NK-92 treated with Interleukin-12 subunit alpha and Interleukin-12 subunit beta, amount 100 ng/mL, for 24 hours (cell line): ENCODE measurements around the gene GSC.
"Not testable (repeated sequence)": the region's sequence is repeated elsewhere in the genome, so short reads cannot be mapped to it uniquely, and the experiment has no call there.

Experiments used
- DNase-seq: peaks from one replicate; lab custom pipeline; 2025; lab: John Stamatoyannopoulos, UW

Gene GSC

GRCh38 chr14:94746131-94746530 lies 23.8 kb downstream of the GSC start:
- DNase-seq, result no peak

DNA sequence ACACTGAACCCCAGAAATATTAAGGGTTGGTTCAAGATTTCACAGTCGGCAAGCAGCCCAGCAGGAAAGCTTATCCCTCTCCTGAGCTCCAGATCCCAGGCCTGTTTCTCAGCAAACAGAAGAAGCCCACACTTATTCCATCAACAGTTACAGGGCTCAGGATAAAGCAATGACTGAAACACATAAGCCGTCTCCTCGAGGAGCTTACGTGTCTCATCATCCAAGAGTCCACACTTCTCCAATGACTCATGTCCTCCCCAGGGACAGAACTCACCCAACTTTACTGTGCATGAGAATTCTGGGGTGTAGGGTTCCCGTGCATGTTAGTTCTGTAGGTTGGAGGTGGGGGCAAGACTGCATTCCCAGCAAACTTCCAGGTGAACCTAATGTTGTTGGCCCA lies 31.2 kb downstream of the GSC start:
- no peak for DNase-seq

GRCh38 chr14:94738097-94738496 lies 31.8 kb downstream of the GSC start:
- no peak for DNase-seq

- DNase-seq, result no peak
These were observed 41.0 kb downstream of the GSC start for GRCh38 chr14:94728950-94729349.

GRCh38 chr14:94728440-94728839 lies 41.5 kb downstream of the GSC start:
- not testable (repeated sequence) for DNase-seq

- not testable (repeated sequence) for DNase-seq
These were observed 43.3 kb downstream of the GSC start for GRCh38 chr14:94726649-94727048.

GRCh38 chr14:94724993-94725392 lies 44.9 kb downstream of the GSC start:
- no peak for DNase-seq

DNA sequence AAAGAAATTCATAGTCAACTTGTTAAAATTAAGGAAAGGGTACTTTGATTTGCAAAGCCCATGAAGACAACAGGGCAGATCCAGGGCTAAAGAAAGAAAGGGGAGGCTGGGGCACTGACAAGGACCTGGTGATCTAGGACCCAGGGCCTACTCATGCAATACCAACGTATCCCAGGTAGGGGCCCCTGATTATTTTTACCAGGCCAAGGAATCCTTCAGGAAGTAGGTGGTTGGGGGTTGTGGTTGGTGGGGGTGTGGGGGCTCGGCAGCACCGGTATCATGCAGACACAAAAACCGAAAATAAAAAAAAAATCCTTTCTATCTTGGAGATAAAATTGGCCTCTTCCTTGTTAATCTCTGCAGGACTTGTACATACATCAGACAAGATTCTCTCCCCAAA lies 47.5 kb downstream of the GSC start:
- DNase-seq, result no peak
